ENCODE data around the gene CCT8L2.
A peak's percentile ranks its signal among the peaks of the same experiment; 100 is the strongest.
"Not testable (repeated sequence)": the region's sequence is repeated elsewhere in the genome, so short reads cannot be mapped to it uniquely, and the experiment has no call there.

Gene CCT8L2

GRCh38 chr22:16586170-16586569 lies 6.4 kb downstream of the CCT8L2 start:
- DNase-seq (ENCODE audit: insufficient read length, low spot score) (no peak), FAIRE-seq (no peak)
- TF ChIP-seq SPI1 (IDR thresholded peaks at IDR 0.05; ENCODE audit: low read depth, low read length) (no peak), POU2F2 (IDR thresholded peaks at IDR 0.05; ENCODE audit: low read depth, low read length) (no peak), PAX5 (IDR thresholded peaks at IDR 0.05; ENCODE audit: insufficient read depth, low read length, severe bottlenecking) (no peak), POLR2AphosphoS5 (IDR thresholded peaks at IDR 0.05; ENCODE audit: low read depth, low read length) (no peak), POLR2A (IDR thresholded peaks at IDR 0.05; ENCODE audit: low read depth, low read length) (no peak), TAF1 (IDR thresholded peaks at IDR 0.05; ENCODE audit: low read depth, low read length) (no peak)

GRCh38 chr22:16580872-16581271 lies 11.7 kb downstream of the CCT8L2 start:
- DNase-seq (ENCODE audit: insufficient read length, low spot score); FAIRE-seq: not testable (repeated sequence)

- FAIRE-seq; DNase-seq (ENCODE audit: insufficient read length, low spot score): not testable (repeated sequence)
Measured at GRCh38 chr22:16569240-16569834, 23.3 kb downstream of the CCT8L2 start.

GRCh38 chr22:16568425-16568758 lies 24.2 kb downstream of the CCT8L2 start:
- no peak for DNase-seq (ENCODE audit: insufficient read length, low spot score)
- FAIRE-seq: no peak
- TF ChIP-seq TAF1 (IDR thresholded peaks at IDR 0.05; ENCODE audit: low read depth, low read length): no peak
- no peak for TF ChIP-seq POLR2A (IDR thresholded peaks at IDR 0.05; ENCODE audit: low read depth, low read length)
- TF ChIP-seq POU2F2 (IDR thresholded peaks at IDR 0.05; ENCODE audit: low read depth, low read length): no peak
- TF ChIP-seq POLR2AphosphoS5 (IDR thresholded peaks at IDR 0.05; ENCODE audit: low read depth, low read length): no peak
- TF ChIP-seq SPI1 (IDR thresholded peaks at IDR 0.05; ENCODE audit: low read depth, low read length): no peak
- TF ChIP-seq PAX5 (IDR thresholded peaks at IDR 0.05; ENCODE audit: insufficient read depth, low read length, severe bottlenecking): no peak

- not testable (repeated sequence) for FAIRE-seq
Measured at GRCh38 chr22:16567617-16568424, 24.8 kb downstream of the CCT8L2 start.

GRCh38 chr22:16566421-16567151 lies 26.0 kb downstream of the CCT8L2 start:
- not testable (repeated sequence) for DNase-seq (ENCODE audit: insufficient read length, low spot score)
- FAIRE-seq: peak; percentile 60

More at GRCh38 chr22:16567617-16568424, 24.8 kb downstream of the CCT8L2 start:
- not testable (repeated sequence) for DNase-seq (ENCODE audit: insufficient read length, low spot score)

- FAIRE-seq; DNase-seq (ENCODE audit: insufficient read length, low spot score): not testable (repeated sequence)
Measured at GRCh38 chr22:16565585-16566420, 26.8 kb downstream of the CCT8L2 start.

- not testable (repeated sequence) for DNase-seq (ENCODE audit: insufficient read length, low spot score); FAIRE-seq
Measured at GRCh38 chr22:16564837-16565584, 27.6 kb downstream of the CCT8L2 start.

- TF ChIP-seq POLR2A (IDR thresholded peaks at IDR 0.05; ENCODE audit: low read depth, low read length) (no peak), POLR2AphosphoS5 (IDR thresholded peaks at IDR 0.05; ENCODE audit: low read depth, low read length) (no peak), PAX5 (IDR thresholded peaks at IDR 0.05; ENCODE audit: insufficient read depth, low read length, severe bottlenecking) (no peak), TAF1 (IDR thresholded peaks at IDR 0.05; ENCODE audit: low read depth, low read length) (no peak), SPI1 (IDR thresholded peaks at IDR 0.05; ENCODE audit: low read depth, low read length) (no peak)
- FAIRE-seq: no peak
- no peak for DNase-seq (ENCODE audit: insufficient read length, low spot score)
Measured at GRCh38 chr22:16563555-16564520, 28.8 kb downstream of the CCT8L2 start.

Measured in GM12891 (cell line).